Hematopoietic multipotent progenitor cell treated with erythropoietin and hydrocortisone succinate and interleukin-3 and kit ligand, for 4 days (in vitro differentiated cells): ENCODE results near the gene OR4D2.
"Not testable (repeated sequence)": the region's sequence is repeated elsewhere in the genome, so short reads cannot be mapped to it uniquely, and the experiment has no call there.

Source experiments
- DNase-seq: peaks from one replicate; pipeline ENCODE4 v3.0.0-alpha.2; 2015

OR4D2 gene

GRCh38 chr17:58166682-58167081 lies at the start of gene OR4D2:
Gene OR4D2 (plus strand): TSS chr17:58166982. CDS start chr17:58169656, 2,674 bp downstream.
- no peak for DNase-seq

- DNase-seq: no peak
These were observed 49.4 kb upstream of the OR4D2 start for GRCh38 chr17:58117382-58117781.

GRCh38 chr17:58119491-58119890 lies 47.3 kb upstream of the OR4D2 start:
- DNase-seq: no peak

GRCh38 chr17:58120195-58120822 lies 46.5 kb upstream of the OR4D2 start:
- DNase-seq: peak; percentile 86

- peak; percentile 83 for DNase-seq
These were observed 44.9 kb upstream of the OR4D2 start for GRCh38 chr17:58121925-58122324.

- no peak for DNase-seq
These were observed 38.9 kb upstream of the OR4D2 start for GRCh38 chr17:58127846-58128245.

GRCh38 chr17:58132697-58133096 lies 34.1 kb upstream of the OR4D2 start:
- DNase-seq: not testable (repeated sequence)

GRCh38 chr17:58136669-58137279 lies 30.0 kb upstream of the OR4D2 start:
- peak; percentile 20 for DNase-seq

- no peak for DNase-seq
These were observed 25.3 kb upstream of the OR4D2 start for GRCh38 chr17:58141505-58141904.

GRCh38 chr17:58143335-58143734 lies 23.4 kb upstream of the OR4D2 start:
- DNase-seq: not testable (repeated sequence)

GRCh38 chr17:58144801-58145200 lies 22.0 kb upstream of the OR4D2 start:
- DNase-seq: no peak

GRCh38 chr17:58147930-58148434 lies 18.8 kb upstream of the OR4D2 start, which contains the start of gene OR4D1:
Gene OR4D1 (plus strand): TSS chr17:58148384. CDS start chr17:58155154, 6,770 bp downstream.
- DNase-seq: no peak

- no peak for DNase-seq
These were observed 18.2 kb upstream of the OR4D2 start for GRCh38 chr17:58148609-58149008.

GRCh38 chr17:58150394-58150793 lies 16.4 kb upstream of the OR4D2 start:
- no peak for DNase-seq

- peak; percentile 96 for DNase-seq
These were observed 13.7 kb upstream of the OR4D2 start for GRCh38 chr17:58153046-58153445.

- peak; percentile 58 for DNase-seq
These were observed 13.1 kb upstream of the OR4D2 start for GRCh38 chr17:58153671-58154070.

- DNase-seq: peak; percentile 88
These were observed 9.7 kb upstream of the OR4D2 start for GRCh38 chr17:58156839-58157803.

- DNase-seq: no peak
These were observed 8.6 kb upstream of the OR4D2 start for GRCh38 chr17:58158181-58158580.

- peak; percentile 16 for DNase-seq
These were observed 5.2 kb upstream of the OR4D2 start for GRCh38 chr17:58161566-58161965.

GRCh38 chr17:58165981-58166380 lies 801 bp upstream of the OR4D2 start:
- DNase-seq: peak; percentile 31

GRCh38 chr17:58170622-58171021 lies 3.8 kb downstream of the OR4D2 start:
- DNase-seq: no peak

- peak; percentile 82 for DNase-seq
These were observed 5.7 kb downstream of the OR4D2 start for GRCh38 chr17:58172369-58173071.

- no peak for DNase-seq
These were observed 8.1 kb downstream of the OR4D2 start for GRCh38 chr17:58174871-58175270.
